MCF 10A (cell line): ENCODE results near the gene HOXB3. TPM values are rescaled to one million over a fixed set of nuclear protein-coding genes. Genes with fewer than 3 reads are reported as not detected.

Experiments used
- BruUV-seq: library from RNA; stranded (reverse); fragments of 400-500 nt; replicated peaks from 2 replicates; lab custom pipeline; 2021; lab: Mats Ljungman, UMichigan
- CTCF ChIA-PET: fragments of 300-600 bp; sonication (Branson Sonifier 250); formaldehyde crosslinking; extraction: SDS; loops from one replicate; lab custom pipeline; 2021; ENCODE audit warnings: antibody characterized with exemption, inconsistent platforms; lab: Yijun Ruan, JAX
- POLR2A ChIA-PET: fragments of 300-600, 350-650 bp; sonication (Branson Sonifier 250); formaldehyde crosslinking; extraction: SDS; loops from one replicate; lab custom pipeline; 2020; ENCODE audit warnings: antibody characterized with exemption, inconsistent platforms; lab: Yijun Ruan, JAX
- DNase-seq: peaks from one replicate; pipeline ENCODE4 v3.0.0-alpha.2; 2018; ENCODE audit not compliant: unreplicated experiment
- H3K27ac Mint-ChIP-seq: one replicate; pipeline ENCODE4 v1.8.0; 2022; ENCODE audit warnings: mild to moderate bottlenecking, low read depth, mixed read lengths; ENCODE audit not compliant: unreplicated experiment
- H3K27me3 Mint-ChIP-seq: one replicate; pipeline ENCODE4 v1.8.0; 2022; ENCODE audit warnings: mixed read lengths; ENCODE audit not compliant: insufficient read depth, unreplicated experiment
- H3K36me3 Mint-ChIP-seq: one replicate; pipeline ENCODE4 v1.8.0; 2022; ENCODE audit warnings: mild to moderate bottlenecking, moderate library complexity, mixed read lengths; ENCODE audit not compliant: insufficient read depth, unreplicated experiment
- H3K4me1 Mint-ChIP-seq: one replicate; pipeline ENCODE4 v1.8.0; 2022; ENCODE audit warnings: mixed read lengths; ENCODE audit not compliant: insufficient read depth, unreplicated experiment
- H3K4me3 Mint-ChIP-seq: one replicate; pipeline ENCODE4 v1.8.0; 2022; ENCODE audit warnings: mild to moderate bottlenecking, moderate library complexity, mixed read lengths; ENCODE audit not compliant: unreplicated experiment
- H3K9me3 Mint-ChIP-seq: one replicate; pipeline ENCODE4 v1.8.0; 2022; ENCODE audit warnings: mixed read lengths; ENCODE audit not compliant: unreplicated experiment
- intact Hi-C: fragments of 100-400 bp; cut with micrococcal nuclease; formaldehyde crosslinking; loops from 2 replicates; pipeline ENCODE4 v1.14.1; 2022
- total RNA-seq: library from RNA; stranded (reverse); gene quantifications from 2 replicates; pipeline ENCODE4 v1.2.3, GENCODE V29; 2022
- TF ChIP-seq, protein P1 (sequence below): fragments of 200-600 bp; IDR thresholded peaks from one replicate; pipeline ENCODE4 v1.8.0; 2022; ENCODE audit warnings: antibody characterized with exemption, mild to moderate bottlenecking; ENCODE audit not compliant: unreplicated experiment

The HOXB3 gene
- total RNA-seq, 1 experiment from 2014 or later, result 0.79 TPM

DNA sequence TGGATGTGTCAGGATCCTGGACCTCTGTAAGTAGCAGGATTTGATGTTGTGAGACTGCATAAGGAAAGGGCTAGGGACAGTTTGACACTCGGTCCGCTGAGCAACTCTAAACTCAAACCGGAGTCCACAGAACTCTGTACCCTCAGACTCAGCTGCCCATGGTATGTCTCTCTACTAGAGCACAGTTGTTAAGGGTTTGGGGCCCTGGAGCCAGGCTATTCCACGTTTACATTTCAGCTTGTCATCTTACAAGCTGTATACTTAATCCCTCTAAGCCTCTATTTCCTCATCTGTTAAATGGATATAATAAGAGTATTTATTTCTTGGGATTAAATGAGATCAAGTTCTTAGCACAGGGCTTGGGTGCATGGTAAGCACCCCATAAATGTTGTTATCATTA, 87.1 kb downstream of the HOXB3 start:
- intact Hi-C loops, result no loop called here
- ChIA-PET POLR2A (interaction anchor here (0.6 kb wide), 1 partner anchor 378 kb away, joined by 3 read pairs; no protein-coding TSS in a partner anchor), CTCF (interaction anchor here (3.6 kb wide), 1 partner anchor 10 kb away, joined by 23 read pairs; no protein-coding TSS in a partner anchor)
- Mint-ChIP-seq H3K9me3 (no peaks in the 10 kb centered on the region), H3K4me1 (no peaks in the 10 kb centered on the region), H3K27ac (no peak overlapping the region), H3K4me3 (no peak overlapping the region), H3K27me3 (no peaks in the 10 kb centered on the region), H3K36me3 (no peaks in the 10 kb centered on the region)
- no TSS peak for BruUV-seq
- no peak for DNase-seq
- TF ChIP-seq, protein P1, sequence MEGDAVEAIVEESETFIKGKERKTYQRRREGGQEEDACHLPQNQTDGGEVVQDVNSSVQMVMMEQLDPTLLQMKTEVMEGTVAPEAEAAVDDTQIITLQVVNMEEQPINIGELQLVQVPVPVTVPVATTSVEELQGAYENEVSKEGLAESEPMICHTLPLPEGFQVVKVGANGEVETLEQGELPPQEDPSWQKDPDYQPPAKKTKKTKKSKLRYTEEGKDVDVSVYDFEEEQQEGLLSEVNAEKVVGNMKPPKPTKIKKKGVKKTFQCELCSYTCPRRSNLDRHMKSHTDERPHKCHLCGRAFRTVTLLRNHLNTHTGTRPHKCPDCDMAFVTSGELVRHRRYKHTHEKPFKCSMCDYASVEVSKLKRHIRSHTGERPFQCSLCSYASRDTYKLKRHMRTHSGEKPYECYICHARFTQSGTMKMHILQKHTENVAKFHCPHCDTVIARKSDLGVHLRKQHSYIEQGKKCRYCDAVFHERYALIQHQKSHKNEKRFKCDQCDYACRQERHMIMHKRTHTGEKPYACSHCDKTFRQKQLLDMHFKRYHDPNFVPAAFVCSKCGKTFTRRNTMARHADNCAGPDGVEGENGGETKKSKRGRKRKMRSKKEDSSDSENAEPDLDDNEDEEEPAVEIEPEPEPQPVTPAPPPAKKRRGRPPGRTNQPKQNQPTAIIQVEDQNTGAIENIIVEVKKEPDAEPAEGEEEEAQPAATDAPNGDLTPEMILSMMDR, result no peak

DNA sequence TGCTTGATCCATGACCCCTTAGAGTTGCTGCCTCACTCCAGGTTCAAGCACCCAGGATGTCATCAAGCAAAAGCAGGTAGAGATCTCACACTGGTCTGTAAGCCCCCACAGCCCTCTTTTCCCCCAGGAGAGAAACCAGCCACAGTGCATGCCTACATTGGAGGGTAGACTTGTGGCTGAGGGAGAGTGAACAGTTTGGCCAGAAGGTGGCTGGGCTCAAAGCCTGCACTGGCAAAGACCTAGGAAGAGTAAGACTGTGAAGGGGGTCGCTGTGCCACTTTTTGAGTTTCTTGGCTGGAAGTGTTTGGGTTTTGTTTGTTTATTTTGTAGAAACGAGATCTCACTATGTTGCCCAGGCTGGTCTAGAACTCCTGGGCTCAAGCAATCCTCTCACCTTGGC, 87.7 kb downstream of the HOXB3 start:
- no TSS peak for BruUV-seq
- H3K9me3 Mint-ChIP-seq, result no peaks in the 10 kb centered on the region
- DNase-seq, result no peak
- H3K27me3 Mint-ChIP-seq, result no peaks in the 10 kb centered on the region
- CTCF ChIA-PET, result no interaction called here
- TF ChIP-seq, protein P1, result no peak
- no peaks in the 10 kb centered on the region for H3K36me3 Mint-ChIP-seq
- POLR2A ChIA-PET, result no interaction called here
- intact Hi-C loops, result no loop called here
- H3K4me1 Mint-ChIP-seq, result no peaks in the 10 kb centered on the region
- H3K27ac Mint-ChIP-seq, result no peak overlapping the region
- H3K4me3 Mint-ChIP-seq, result no peak overlapping the region

DNA sequence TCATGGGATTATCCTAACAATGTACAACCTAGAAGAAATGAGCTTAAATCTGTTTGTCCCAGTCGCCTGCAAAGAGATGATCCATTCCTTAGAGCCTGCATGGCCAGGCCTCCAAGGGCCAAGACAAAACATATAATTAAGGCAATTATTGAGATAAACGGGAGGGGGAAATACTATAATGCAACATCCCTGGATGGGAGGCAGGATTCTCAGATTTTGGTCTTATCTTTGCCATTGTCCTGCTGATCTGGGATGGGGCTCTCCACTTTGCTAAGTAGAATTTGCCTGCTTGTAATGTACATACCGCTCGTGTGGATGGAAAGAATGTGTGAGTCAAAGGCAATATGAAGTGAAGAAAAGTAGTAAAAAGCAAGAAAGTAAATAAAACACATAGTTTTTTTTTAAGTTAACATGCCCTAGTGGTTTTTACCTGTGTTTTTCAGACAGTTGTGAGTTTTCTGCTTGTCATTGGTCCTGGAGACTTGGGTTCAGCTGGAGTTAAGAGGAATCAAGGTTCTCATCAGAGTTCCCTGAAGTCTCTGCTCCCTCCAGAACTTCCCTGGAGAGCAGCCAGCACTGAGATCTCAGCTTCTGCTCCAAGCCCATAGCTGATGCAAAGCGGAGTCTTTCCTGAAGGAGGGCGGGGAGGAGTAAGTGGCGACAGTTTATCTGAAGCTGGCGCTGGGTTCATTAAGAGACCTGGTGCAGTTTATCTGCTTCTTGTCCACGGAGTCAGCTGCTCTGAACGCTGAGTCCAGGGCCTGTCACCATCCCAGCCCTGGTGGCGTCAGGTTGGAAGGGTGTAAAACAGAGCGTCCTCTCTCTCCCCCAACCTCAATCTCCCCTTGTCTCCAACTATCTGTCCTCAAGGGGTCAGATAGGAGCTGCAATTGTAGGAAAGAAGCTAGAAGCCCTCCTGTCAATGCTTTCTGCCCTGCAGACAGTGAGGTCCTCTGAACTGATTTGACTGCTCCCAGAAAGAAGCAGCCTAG, 89.3 kb downstream of the HOXB3 start:
- Mint-ChIP-seq H3K9me3 (no peaks in the 10 kb centered on the region), H3K27me3 (no peaks in the 10 kb centered on the region), H3K36me3 (no peaks in the 10 kb centered on the region), H3K4me3 (no peak overlapping the region), H3K27ac (no peak overlapping the region), H3K4me1 (no peaks in the 10 kb centered on the region)
- intact Hi-C loops, result no loop called here
- ChIA-PET POLR2A (no interaction called here), CTCF (interaction anchor here (0.5 to 1.8 kb wide), 4 partner anchors 8 to 193 kb away, joined by 3 to 5 read pairs (median 3); partner anchors contain the start of gene HOXB5)
- TF ChIP-seq, protein P1, result no peak
- no TSS peak for BruUV-seq
- DNase-seq, result no peak

DNA sequence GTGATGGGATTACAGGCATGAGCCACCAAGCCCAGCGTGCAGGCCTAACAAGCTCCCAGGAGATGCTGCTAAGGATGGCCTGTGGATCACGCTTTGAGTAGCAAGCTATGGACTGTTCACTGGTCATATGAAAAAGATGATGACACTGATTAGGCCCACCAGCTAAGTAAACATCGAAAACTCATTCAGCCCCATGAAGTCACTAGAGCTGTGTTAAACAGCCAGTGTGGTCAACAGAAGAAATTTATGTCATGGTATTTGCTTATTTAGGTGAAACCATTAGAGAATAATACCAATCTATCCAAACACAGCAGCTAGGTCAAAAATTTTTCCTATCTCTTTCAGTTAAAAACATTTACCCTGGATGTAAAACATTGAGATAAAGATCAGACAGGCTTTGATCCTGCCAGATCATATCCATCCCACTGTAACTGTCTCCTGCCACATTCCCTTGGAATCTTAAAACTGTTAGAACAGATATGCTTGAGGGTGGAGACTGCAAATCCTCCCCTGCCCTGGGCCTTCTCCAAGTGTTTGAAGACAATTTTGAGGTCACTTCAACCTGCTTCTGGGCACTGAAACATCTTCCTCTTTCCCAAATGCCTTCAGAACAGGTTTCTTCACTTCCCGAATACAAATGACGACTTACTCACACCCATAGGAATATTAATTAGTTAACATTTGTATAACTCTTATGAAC, 90.2 kb downstream of the HOXB3 start:
- no TSS peak for BruUV-seq
- Mint-ChIP-seq H3K27ac (no peak overlapping the region), H3K36me3 (no peaks in the 10 kb centered on the region), H3K9me3 (no peaks in the 10 kb centered on the region), H3K4me3 (no peak overlapping the region), H3K4me1 (peaks cover under 1% of the 10 kb centered on the region), H3K27me3 (no peaks in the 10 kb centered on the region)
- ChIA-PET POLR2A (no interaction called here), CTCF (interaction anchor here (0.6 to 1.8 kb wide), 4 partner anchors 94 to 386 kb away, joined by 3 to 5 read pairs (median 3); partner anchors contain the start of gene HOXB5)
- DNase-seq, result no peak
- intact Hi-C loops, result no loop called here
- TF ChIP-seq, protein P1, result no peak
